ENCODE data around the gene CEP20. TPM values are rescaled to one million over a fixed set of nuclear protein-coding genes. Genes with fewer than 3 reads are reported as not detected.
A peak's percentile ranks its signal among the peaks of the same experiment; 100 is the strongest.

The CEP20 gene
- total RNA-seq, 4 donors from 2014 or later, result 9.4 to 21.7 (median 20.8) TPM

- in situ Hi-C loops (cut with MboI; ENCODE audit: low pct_ligation_motif_present in 1 of 4, low pct_unique_long_range_greater_than_20kb in 1 of 4, low sequenced_read_pairs in 3 of 4), result no loop called here
- intact Hi-C loops (cut with DNase I; ENCODE audit: low total_unique reads), result no loop called here
- WGBS, 2 donors (ENCODE audit: low coverage in 1 of 2), result 48 to 52% methylated on average over 7 of the region's 7 CpGs
- no peaks in the 10 kb centered on the region for H3K27me3 ChIP-seq
- H3K9me3 ChIP-seq, result no peaks in the 10 kb centered on the region
- DNase-seq, result no peak
- H3K4me3 ChIP-seq, result no peak overlapping the region
- no peak overlapping the region for H3K27ac ChIP-seq
- TF ChIP-seq, protein P1, sequence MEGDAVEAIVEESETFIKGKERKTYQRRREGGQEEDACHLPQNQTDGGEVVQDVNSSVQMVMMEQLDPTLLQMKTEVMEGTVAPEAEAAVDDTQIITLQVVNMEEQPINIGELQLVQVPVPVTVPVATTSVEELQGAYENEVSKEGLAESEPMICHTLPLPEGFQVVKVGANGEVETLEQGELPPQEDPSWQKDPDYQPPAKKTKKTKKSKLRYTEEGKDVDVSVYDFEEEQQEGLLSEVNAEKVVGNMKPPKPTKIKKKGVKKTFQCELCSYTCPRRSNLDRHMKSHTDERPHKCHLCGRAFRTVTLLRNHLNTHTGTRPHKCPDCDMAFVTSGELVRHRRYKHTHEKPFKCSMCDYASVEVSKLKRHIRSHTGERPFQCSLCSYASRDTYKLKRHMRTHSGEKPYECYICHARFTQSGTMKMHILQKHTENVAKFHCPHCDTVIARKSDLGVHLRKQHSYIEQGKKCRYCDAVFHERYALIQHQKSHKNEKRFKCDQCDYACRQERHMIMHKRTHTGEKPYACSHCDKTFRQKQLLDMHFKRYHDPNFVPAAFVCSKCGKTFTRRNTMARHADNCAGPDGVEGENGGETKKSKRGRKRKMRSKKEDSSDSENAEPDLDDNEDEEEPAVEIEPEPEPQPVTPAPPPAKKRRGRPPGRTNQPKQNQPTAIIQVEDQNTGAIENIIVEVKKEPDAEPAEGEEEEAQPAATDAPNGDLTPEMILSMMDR (IDR thresholded peaks at IDR 0.05), result no peak
- TF ChIP-seq EP300 (IDR thresholded peaks at IDR 0.05; ENCODE audit: low read depth) (no peak), POLR2AphosphoS5 (IDR thresholded peaks at IDR 0.05) (no peak), POLR2A (IDR thresholded peaks at IDR 0.05) (no peak)
- H3K4me1 ChIP-seq, result peaks cover 0 to 5% (median 2%) of the 10 kb centered on the region in 4 donors
- H3K36me3 ChIP-seq, result no peaks in the 10 kb centered on the region
Observed at GRCh38 chr16:15913046-15913698, 24.8 kb upstream of the CEP20 start.

- intact Hi-C loops (cut with DNase I; ENCODE audit: low total_unique reads), result no loop called here
- WGBS, 2 donors (ENCODE audit: low coverage in 1 of 2), result 87 to 89% methylated on average over 3 of the region's 3 CpGs
- TF ChIP-seq, protein P1 (IDR thresholded peaks at IDR 0.05), result no peak
- no peak for TF ChIP-seq EP300 (IDR thresholded peaks at IDR 0.05; ENCODE audit: low read depth)
- no peak for TF ChIP-seq POLR2A (IDR thresholded peaks at IDR 0.05)
- no peak for TF ChIP-seq POLR2AphosphoS5 (IDR thresholded peaks at IDR 0.05)
- peaks cover 0 to 5% (median 2%) of the 10 kb centered on the region in 4 donors for H3K4me1 ChIP-seq
- H3K27me3 ChIP-seq, result no peaks in the 10 kb centered on the region
- no peak for DNase-seq
- H3K27ac ChIP-seq, result no peak overlapping the region
- H3K36me3 ChIP-seq, result no peaks in the 10 kb centered on the region
- in situ Hi-C loops (cut with MboI; ENCODE audit: low pct_ligation_motif_present in 1 of 4, low pct_unique_long_range_greater_than_20kb in 1 of 4, low sequenced_read_pairs in 3 of 4), result no loop called here
- no peaks in the 10 kb centered on the region for H3K9me3 ChIP-seq
- no peak overlapping the region for H3K4me3 ChIP-seq
Observed at GRCh38 chr16:15911198-15911597, 22.8 kb upstream of the CEP20 start.

GRCh38 chr16:15907863-15908478 lies 19.6 kb upstream of the CEP20 start:
- intact Hi-C loops (cut with DNase I; ENCODE audit: low total_unique reads) (no loop called here), in situ Hi-C loops (cut with MboI; ENCODE audit: low pct_ligation_motif_present in 1 of 4, low pct_unique_long_range_greater_than_20kb in 1 of 4, low sequenced_read_pairs in 3 of 4) (no loop called here)
- Histone ChIP-seq H3K9me3 (no peaks in the 10 kb centered on the region), H3K27me3 (no peaks in the 10 kb centered on the region), H3K36me3 (no peaks in the 10 kb centered on the region), H3K27ac (no peak overlapping the region), H3K4me3 (no peak overlapping the region), H3K4me1 (peaks cover 0 to 5% (median under 1%) of the 10 kb centered on the region in 4 donors)
- WGBS, 2 donors (ENCODE audit: low coverage in 1 of 2), result 82 to 88% methylated on average over 3 to 7 of the region's 7 CpGs
- peak; percentile 50 for DNase-seq
- no peak for TF ChIP-seq EP300 (IDR thresholded peaks at IDR 0.05; ENCODE audit: low read depth)
- TF ChIP-seq POLR2AphosphoS5 (IDR thresholded peaks at IDR 0.05), result no peak
- no peak for TF ChIP-seq POLR2A (IDR thresholded peaks at IDR 0.05)
- TF ChIP-seq, protein P1 (IDR thresholded peaks at IDR 0.05), result no peak

DNA sequence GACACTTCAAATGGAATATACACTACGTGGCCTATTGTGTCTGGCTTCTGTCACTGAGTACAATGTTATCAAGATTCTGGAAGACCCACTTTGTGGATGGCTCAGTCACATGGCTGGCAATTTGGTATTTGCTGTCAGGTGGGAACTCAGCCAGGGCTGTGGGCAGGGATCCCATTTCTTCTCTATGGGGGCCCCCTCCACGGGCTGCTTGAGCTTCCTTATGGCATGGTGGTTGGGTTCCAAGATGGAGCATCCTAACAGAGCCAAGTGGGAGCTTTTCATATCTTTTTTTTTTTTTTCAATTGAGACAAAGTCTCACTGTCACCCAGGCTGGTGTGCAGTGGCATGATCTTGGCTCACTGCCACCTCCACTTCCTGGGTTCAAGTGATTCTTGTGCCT lies 18.0 kb upstream of the CEP20 start:
- 62 to 100% methylated on average over 1 to 2 of the region's 2 CpGs for WGBS, 2 donors (ENCODE audit: low coverage in 1 of 2)
- TF ChIP-seq POLR2AphosphoS5 (IDR thresholded peaks at IDR 0.05) (no peak), EP300 (IDR thresholded peaks at IDR 0.05; ENCODE audit: low read depth) (no peak), POLR2A (IDR thresholded peaks at IDR 0.05) (no peak)
- TF ChIP-seq, protein P1 (IDR thresholded peaks at IDR 0.05), result no peak
- intact Hi-C loops (cut with DNase I; ENCODE audit: low total_unique reads), result no loop called here
- no peaks in the 10 kb centered on the region for H3K4me1 ChIP-seq
- no peak overlapping the region for H3K27ac ChIP-seq
- no peaks in the 10 kb centered on the region for H3K36me3 ChIP-seq
- no peaks in the 10 kb centered on the region for H3K27me3 ChIP-seq
- no peak overlapping the region for H3K4me3 ChIP-seq
- no peaks in the 10 kb centered on the region for H3K9me3 ChIP-seq
- in situ Hi-C loops (cut with MboI; ENCODE audit: low pct_ligation_motif_present in 1 of 4, low pct_unique_long_range_greater_than_20kb in 1 of 4, low sequenced_read_pairs in 3 of 4), result no loop called here
- no peak for DNase-seq

All from transverse colon (tissue), 4 donors.